ENCODE results near the gene RXYLT1.
"Not testable (repeated sequence)": the region's sequence is repeated elsewhere in the genome, so short reads cannot be mapped to it uniquely, and the experiment has no call there.

The RXYLT1 gene, protein sequence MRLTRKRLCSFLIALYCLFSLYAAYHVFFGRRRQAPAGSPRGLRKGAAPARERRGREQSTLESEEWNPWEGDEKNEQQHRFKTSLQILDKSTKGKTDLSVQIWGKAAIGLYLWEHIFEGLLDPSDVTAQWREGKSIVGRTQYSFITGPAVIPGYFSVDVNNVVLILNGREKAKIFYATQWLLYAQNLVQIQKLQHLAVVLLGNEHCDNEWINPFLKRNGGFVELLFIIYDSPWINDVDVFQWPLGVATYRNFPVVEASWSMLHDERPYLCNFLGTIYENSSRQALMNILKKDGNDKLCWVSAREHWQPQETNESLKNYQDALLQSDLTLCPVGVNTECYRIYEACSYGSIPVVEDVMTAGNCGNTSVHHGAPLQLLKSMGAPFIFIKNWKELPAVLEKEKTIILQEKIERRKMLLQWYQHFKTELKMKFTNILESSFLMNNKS

DNA sequence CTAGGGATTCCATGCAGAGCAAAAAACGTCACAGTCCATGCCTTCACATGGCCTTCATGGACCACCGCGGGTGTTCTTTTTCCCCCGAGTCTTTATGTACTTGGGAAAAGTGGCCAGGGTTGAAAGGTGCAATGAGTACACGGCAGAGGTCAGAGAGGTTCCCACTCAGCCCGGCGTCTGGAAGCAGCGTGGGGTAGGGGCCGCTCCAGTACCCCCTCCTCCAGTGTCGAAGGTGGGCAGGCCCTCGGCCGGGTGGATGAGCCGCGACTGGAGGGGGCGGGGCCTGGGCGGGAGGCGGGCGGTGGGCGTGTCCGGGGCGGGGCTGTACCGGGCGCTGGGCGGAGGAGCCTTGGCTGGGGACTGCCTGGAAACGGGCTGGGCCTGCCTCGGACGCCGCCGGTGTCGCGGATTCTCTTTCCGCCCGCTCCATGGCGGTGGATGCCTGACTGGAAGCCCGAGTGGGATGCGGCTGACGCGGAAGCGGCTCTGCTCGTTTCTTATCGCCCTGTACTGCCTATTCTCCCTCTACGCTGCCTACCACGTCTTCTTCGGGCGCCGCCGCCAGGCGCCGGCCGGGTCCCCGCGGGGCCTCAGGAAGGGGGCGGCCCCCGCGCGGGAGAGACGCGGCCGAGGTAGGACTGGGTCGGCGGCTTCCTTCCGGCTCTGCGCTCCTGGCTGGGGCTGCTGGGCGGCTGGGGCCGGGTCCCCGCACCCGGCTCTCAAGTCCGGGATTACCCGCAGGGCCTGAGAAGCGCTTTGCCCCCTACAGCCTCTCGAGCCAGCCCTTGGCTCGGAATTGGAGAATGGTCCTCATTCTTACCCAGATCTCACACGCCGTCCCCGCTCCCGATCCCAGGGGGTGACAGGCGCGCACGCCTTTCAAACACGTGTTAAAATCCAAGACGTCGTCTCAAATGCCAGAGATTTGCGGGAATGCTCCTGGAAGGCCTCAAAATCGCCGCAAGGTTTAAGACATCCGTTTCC is at the start of gene RXYLT1:
RXYLT1 (plus strand) TSS at position 412 of the 984 bp plus-strand sequence; CDS start at position 464, 52 bp downstream.
- peak; percentile 94 for DNase-seq (ENCODE audit: low spot score)
- in situ Hi-C loops (cut with MboI; ENCODE audit: low pct_unique_long_range_greater_than_20kb, low sequenced_read_pairs, unreplicated experiment): loop anchor here (25.0 kb wide), 1 partner anchor 92 kb away; no protein-coding TSS in a partner anchor
- TF ChIP-seq, protein P1, sequence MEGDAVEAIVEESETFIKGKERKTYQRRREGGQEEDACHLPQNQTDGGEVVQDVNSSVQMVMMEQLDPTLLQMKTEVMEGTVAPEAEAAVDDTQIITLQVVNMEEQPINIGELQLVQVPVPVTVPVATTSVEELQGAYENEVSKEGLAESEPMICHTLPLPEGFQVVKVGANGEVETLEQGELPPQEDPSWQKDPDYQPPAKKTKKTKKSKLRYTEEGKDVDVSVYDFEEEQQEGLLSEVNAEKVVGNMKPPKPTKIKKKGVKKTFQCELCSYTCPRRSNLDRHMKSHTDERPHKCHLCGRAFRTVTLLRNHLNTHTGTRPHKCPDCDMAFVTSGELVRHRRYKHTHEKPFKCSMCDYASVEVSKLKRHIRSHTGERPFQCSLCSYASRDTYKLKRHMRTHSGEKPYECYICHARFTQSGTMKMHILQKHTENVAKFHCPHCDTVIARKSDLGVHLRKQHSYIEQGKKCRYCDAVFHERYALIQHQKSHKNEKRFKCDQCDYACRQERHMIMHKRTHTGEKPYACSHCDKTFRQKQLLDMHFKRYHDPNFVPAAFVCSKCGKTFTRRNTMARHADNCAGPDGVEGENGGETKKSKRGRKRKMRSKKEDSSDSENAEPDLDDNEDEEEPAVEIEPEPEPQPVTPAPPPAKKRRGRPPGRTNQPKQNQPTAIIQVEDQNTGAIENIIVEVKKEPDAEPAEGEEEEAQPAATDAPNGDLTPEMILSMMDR (IDR thresholded peaks at IDR 0.05; ENCODE audit: extremely low read depth, insufficient read depth, missing control alignments): no peak

DNA sequence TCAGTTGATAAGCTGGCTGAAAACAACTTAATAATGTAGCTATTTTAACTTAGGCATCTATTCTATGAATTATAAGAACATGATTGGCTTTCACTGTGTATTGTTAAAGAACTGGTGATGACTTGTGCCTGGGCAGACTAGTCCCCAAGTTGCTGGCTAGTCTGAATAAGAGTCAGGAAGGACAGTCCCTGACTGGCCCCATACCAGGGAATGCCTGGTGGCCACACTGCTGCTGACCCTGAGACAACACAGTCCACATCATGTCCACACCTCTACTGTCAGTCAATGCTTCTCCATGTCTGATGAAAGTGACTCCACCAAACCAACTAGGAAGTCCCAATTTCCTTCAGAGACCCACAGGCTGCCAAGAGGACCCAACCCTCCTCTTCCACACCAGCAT is 46.9 kb upstream of the RXYLT1 start:
- in situ Hi-C loops (cut with MboI; ENCODE audit: low pct_unique_long_range_greater_than_20kb, low sequenced_read_pairs, unreplicated experiment); DNase-seq (ENCODE audit: low spot score): not testable (repeated sequence)

DNA sequence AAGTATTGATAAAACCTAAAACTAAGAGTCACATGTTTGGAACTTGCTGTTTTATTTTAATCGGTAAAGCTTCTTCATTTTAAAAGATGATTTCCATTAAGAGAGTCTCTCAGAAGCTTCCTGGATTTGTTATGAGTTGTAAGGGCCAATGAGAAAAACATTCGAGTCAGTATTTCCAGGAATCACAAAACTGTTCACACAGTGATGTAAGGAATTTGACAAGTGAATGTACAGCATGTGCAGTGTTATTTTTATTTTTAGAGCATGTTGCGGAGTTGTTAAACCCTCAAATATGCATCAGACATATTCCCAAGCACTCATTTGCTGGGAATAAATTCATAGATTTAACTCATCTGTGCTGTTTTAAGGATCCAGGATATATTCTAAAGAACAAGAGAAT is 46.1 kb upstream of the RXYLT1 start:
- DNase-seq (ENCODE audit: low spot score); in situ Hi-C loops (cut with MboI; ENCODE audit: low pct_unique_long_range_greater_than_20kb, low sequenced_read_pairs, unreplicated experiment): not testable (repeated sequence)

DNA sequence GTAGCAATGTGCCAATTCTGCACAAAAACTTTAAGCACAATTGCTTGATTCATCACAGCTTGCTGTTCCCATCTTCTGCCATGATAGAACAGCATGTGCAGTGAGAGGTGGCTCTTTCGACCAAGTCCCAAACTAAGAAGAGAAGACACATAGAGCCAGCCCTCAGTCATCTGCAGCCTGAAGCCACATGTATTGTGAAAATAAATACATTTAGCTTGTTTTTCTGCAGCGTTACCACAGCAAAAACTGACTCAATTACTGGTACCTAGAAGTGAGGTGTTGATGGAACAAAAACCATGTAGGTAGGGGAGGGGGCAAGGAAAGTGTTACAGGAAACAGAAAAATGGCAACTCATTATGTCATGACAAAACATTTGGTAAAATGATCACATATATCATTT is 39.2 kb upstream of the RXYLT1 start:
- in situ Hi-C loops (cut with MboI; ENCODE audit: low pct_unique_long_range_greater_than_20kb, low sequenced_read_pairs, unreplicated experiment); DNase-seq (ENCODE audit: low spot score): not testable (repeated sequence)

DNA sequence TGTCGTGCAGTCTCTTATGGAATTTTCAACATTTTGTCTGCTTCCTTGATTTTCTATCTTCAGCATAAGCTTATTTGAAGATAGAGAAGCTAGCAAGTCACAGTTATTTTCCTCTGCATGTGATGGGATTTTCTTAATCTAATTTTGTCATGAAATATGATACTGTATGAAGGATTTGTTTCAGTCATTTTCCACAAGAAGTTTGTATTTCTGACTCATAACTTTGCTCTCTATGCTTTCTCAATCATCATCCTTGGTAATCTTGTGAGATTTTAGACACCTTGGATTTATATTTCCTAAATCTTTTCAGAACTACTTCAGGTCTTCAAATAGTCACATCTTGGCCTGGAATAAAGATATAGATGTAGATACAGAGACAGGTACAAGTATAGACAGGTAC is 38.3 kb upstream of the RXYLT1 start:
- in situ Hi-C loops (cut with MboI; ENCODE audit: low pct_unique_long_range_greater_than_20kb, low sequenced_read_pairs, unreplicated experiment); DNase-seq (ENCODE audit: low spot score): not testable (repeated sequence)

DNA sequence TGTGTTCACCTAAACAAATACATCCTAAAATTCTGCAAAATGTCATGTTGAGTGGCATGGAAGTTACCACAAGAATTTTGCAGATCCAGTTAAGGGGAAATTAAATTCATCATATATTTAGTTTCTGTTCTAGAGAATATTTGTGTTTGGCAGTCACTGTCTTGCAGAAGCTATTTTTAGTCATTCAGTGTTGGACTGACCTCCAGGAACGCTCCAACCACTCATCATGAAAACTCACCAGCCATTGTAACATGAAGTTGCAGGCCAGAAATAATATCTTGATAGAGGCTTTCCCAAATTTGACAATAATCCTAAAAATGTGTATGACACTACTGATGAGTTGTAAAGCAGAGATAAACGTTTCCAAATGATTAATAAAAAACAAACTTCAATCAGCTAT is 35.6 kb upstream of the RXYLT1 start:
- in situ Hi-C loops (cut with MboI; ENCODE audit: low pct_unique_long_range_greater_than_20kb, low sequenced_read_pairs, unreplicated experiment); DNase-seq (ENCODE audit: low spot score): not testable (repeated sequence)

DNA sequence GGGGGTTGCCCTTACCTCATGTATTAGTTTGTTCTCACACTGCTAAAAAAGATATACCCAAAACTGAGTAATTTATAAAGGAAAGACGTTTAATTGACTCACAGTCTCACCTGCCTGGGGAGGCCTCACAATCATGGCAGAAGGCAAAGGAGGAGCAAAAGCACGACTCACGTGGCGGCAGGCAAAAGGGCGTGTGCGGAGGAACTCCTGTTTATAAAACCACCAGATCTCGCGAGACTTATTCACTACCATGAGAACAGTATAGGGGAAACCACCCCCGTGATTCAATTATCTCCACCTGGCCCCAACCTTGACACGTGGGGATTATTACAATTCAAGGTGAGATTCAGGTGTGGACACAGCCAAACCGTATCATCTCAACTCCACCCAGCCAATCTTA is 33.2 kb upstream of the RXYLT1 start:
- DNase-seq (ENCODE audit: low spot score); in situ Hi-C loops (cut with MboI; ENCODE audit: low pct_unique_long_range_greater_than_20kb, low sequenced_read_pairs, unreplicated experiment): not testable (repeated sequence)

DNA sequence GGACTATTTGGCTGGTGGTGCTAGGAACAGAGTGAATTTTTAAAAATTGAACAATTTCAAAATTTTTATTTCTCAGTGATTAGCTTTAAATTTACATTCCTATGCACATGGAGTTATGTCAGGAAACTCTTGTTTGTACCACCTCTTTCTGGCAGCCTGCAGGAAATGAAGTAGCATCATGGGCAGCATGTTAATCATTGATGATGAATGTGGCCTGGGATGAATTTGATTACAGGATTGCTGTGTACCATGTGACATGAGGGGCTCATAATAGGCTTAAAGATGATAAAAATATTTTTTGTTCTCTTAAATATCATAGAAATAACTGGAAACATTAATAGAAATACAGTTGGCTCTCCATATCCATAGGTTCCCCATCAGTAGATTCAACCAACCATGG is 32.6 kb upstream of the RXYLT1 start:
- in situ Hi-C loops (cut with MboI; ENCODE audit: low pct_unique_long_range_greater_than_20kb, low sequenced_read_pairs, unreplicated experiment); DNase-seq (ENCODE audit: low spot score): not testable (repeated sequence)

DNA sequence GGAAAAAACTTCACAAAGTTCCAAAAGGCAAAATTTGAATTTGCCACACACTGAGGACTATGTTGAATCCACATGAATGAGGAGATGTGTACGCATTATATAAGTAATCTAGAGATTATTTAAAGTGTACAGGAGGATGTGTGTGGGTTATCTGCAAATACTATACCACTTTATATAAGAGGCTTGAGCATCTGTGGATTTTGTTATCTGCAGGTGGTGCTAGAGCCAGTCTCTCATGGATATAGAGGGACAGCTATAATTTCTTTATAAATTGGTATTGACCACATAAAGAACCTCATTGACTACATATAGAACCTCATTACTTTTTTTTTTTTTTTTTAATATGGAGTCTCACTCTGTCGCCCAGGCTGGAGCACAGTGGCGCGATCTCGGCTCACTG is 32.2 kb upstream of the RXYLT1 start:
- in situ Hi-C loops (cut with MboI; ENCODE audit: low pct_unique_long_range_greater_than_20kb, low sequenced_read_pairs, unreplicated experiment): no loop called here
- TF ChIP-seq, protein P1 (IDR thresholded peaks at IDR 0.05; ENCODE audit: extremely low read depth, insufficient read depth, missing control alignments): no peak
- DNase-seq (ENCODE audit: low spot score): no peak

DNA sequence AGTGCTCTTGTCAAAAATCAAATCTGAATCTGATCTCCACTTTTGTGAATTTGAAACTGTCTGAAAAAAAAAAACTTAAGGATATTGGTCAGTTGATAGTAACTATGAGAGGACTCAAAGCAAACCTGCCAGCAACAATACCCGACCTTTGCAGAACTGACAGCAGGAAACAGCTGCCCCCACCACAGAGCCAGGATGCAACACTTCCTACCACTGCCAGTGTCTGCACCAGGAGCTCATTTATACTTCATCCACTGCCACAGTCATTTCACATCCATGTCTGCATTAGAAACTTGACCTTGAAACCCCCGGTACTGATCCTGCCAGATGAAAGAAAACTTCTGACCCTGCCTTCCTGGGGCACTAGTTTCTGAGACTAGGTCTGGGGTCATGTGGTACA is 27.4 kb upstream of the RXYLT1 start:
- TF ChIP-seq, protein P1 (IDR thresholded peaks at IDR 0.05; ENCODE audit: extremely low read depth, insufficient read depth, missing control alignments): no peak
- DNase-seq (ENCODE audit: low spot score): no peak

More for the DNA sequence above, 27.4 kb upstream of the RXYLT1 start:
- in situ Hi-C loops (cut with MboI; ENCODE audit: low pct_unique_long_range_greater_than_20kb, low sequenced_read_pairs, unreplicated experiment): no loop called here
